NK-92 (cell line): Measurements from ENCODE around the gene CTSW.

Experiments
- DNase-seq: peaks from one replicate; lab custom pipeline; 2025; ENCODE audit not compliant: unreplicated experiment; lab: John Stamatoyannopoulos, UW

CTSW gene

GRCh38 chr11:65867284-65868071, 12.2 kb upstream of the CTSW start:
- DNase-seq = no peak

DNA sequence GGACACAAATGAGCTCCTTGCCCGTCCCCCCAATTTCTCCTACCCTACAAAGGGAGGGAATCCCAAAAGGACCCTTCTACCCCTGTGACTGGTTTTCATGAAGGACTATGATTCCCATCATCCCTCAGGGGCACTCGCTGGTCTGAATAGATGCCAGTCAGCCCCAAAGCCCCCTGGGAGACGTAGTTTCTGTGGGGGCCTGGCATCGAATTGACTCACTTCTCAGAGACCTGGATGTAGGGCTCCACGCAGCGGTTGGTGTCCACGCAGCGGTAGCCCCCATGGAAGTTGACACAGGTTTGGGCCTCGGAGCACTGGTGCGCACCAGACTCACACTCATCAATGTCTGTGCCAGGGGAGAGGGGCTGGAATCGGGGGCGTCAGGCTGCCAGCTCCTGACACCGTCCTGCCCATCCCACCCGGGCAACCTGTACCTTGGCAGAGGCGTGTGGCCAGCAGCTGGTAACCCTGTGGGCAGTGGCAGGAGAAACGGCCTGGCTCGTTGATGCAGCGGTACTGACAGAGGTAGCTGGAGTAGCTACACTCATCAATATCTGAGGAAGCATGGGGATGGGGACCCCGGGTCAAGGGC, 11.5 kb upstream of the CTSW start:
- no peak for DNase-seq

DNA sequence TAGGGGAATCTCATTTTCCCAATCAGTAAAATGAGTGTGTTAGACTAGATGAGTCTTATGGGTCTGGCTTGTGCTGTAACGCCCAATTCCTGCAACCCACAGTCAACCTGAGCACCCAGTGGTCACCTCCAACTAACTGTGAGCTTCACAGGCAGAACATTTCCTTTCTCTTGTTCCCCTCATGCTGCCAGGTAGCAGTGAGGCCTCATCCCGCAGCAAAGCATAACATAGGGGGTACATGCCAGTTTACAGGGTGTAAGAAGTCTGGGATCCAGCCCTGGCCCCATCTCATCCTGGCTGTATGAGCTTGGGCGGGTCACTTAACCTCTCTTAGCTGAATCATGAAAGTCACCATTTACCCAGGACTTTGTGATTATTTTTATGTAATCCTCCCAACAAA, 10.7 kb upstream of the CTSW start:
- no peak for DNase-seq

DNA sequence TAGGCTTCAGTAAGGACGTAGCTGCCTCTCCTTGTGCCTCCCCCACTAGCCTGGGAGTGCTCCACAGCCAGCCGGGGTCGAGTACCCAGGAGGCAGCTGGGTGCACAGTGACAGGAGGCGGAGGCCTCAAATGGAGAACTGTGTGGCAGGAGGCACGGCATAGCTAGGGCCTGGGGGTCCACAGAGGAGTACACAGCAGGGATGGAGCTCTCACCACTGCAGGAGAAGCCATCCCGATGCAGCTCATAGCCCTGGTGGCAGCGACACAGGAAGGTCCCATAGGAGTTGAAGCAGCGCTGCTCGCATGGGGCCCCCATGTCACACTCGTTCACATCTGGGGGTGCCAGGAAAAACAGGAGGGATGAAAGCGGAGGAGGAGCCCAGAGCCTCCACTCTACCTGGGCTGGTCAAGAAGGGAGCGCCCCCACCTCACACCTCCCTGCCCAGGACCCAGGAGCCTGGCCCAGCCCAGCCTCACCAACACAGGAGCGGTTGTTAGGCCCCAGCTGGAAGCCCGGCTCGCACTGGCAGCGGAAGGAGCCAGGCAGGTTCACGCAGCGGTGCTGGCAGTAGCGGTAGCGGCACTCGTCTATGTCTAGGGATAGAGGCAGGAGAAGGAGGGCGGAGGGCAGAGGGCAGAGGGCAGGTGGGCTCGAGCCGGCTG, 9.9 kb upstream of the CTSW start:
- DNase-seq = no peak

DNA sequence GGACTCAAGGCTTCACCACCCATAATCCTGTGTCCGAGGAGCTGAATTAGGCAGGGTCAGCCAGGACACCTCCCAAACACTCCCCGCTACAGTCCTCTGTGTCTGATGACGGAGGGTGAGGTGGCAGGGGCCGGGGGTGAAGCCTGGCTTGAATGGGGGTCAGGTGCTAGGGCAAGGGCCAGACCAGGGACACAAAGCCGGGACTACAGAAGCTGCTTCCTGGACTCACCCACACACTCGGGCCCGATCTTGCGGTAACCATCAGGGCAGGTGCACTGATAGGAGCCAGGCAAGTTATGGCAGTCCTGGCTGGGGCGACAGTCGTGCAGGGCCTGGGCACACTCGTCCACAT, 9.4 kb upstream of the CTSW start:
- no peak for DNase-seq

- no peak for DNase-seq
Measured at GRCh38 chr11:65870706-65871681, 8.6 kb upstream of the CTSW start.

DNA sequence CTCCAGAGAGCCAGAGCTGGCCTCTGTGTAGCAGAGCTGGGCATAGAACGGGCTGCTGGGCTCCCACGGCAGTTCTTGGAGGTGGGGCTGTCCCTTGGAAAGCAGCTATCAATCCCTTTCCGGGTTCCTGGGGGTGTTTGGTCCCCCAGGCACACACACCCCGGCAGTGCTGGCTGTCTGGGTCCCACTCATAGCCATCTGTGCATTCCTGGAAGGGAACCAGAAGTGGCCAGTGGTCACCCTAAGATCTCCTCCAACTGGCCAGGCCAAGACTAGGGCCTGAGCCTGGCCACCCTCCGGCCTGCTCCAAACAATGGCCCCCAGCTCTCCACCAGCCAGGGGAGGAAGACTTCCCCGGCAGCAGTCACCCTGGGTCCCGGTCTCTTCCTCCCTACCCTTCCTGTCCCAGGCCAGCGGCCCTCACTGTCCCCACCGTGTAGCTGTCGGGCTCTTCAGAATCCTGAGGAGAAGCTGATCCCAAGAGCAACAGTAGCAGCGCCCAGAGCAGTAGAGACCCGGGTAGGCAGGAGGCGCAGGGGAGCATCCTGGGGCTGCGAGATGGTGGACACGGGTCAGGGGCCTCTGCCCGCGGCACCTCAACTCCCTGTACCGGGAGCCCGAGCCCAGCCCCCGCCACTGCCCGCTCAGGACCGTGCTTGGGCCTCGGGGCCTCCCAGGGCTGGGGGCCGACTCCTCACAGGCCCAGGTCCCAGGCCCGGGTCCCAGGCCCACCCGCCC, 7.7 kb upstream of the CTSW start:
- no peak for DNase-seq

- DNase-seq = no peak
Measured at GRCh38 chr11:65872586-65873317, 6.9 kb upstream of the CTSW start, which contains the start of gene EFEMP2. TSS of gene EFEMP2 (minus strand) at chr11:65872800. CDS start at chr11:65872354, 446 bp downstream.

GRCh38 chr11:65873318-65874156, 6.1 kb upstream of the CTSW start:
- DNase-seq = peak; percentile 63

DNA sequence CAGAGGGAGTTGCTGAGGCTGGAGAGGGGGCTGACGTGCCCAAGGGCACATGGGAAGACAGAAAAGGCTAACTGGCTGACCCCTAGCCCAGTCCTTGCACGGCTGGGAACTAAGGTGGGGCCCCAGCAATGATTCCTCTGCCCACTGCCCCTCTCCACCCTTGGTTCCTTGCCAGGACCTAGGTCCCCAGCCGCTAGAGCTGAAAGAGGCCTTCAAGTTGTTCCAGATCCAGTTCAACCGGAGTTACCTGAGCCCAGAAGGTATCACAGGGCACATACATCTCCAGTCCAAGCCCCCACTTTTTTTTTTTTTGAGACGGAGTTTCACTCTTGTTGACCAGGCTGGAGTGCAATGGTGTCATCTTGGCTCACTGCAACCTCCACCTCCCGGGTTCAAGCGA, 390 bp downstream of the CTSW start:
- no peak for DNase-seq

GRCh38 chr11:65880844-65881421, 1.3 kb downstream of the CTSW start:
- no peak for DNase-seq

DNA sequence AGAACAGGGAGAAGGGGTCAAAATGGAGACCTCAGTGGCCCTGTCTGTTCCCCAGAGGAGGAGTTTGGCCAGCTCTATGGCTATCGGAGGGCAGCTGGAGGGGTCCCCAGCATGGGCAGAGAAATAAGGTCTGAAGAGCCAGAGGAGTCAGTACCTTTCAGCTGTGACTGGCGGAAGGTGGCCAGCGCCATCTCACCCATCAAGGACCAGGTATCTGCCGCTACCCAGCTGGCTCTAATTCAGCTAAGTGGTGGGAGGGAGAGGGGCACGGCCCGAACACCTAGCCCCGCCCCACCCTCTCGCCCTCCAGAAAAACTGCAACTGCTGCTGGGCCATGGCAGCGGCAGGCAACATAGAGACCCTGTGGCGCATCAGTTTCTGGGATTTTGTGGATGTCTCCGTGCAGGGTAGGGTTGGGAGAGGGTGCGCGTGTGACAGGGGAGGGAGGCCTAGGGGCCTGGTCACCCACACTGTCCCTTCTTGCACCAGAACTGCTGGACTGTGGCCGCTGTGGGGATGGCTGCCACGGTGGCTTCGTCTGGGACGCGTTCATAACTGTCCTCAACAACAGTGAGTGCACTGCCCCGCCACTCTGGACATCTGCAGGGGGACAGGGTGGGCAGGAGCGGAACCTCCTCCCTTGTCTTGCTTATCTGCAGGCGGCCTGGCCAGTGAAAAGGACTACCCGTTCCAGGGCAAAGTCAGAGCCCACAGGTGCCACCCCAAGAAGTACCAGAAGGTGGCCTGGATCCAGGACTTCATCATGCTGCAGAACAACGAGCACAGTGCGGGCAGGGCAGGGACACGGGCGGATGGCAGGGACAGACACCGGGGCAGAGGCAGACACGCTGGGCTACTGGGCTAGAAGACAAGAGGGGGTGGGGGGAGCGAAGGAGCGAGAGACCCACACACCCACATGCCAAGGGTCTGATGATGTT, 2.8 kb downstream of the CTSW start:
- DNase-seq = no peak

DNA sequence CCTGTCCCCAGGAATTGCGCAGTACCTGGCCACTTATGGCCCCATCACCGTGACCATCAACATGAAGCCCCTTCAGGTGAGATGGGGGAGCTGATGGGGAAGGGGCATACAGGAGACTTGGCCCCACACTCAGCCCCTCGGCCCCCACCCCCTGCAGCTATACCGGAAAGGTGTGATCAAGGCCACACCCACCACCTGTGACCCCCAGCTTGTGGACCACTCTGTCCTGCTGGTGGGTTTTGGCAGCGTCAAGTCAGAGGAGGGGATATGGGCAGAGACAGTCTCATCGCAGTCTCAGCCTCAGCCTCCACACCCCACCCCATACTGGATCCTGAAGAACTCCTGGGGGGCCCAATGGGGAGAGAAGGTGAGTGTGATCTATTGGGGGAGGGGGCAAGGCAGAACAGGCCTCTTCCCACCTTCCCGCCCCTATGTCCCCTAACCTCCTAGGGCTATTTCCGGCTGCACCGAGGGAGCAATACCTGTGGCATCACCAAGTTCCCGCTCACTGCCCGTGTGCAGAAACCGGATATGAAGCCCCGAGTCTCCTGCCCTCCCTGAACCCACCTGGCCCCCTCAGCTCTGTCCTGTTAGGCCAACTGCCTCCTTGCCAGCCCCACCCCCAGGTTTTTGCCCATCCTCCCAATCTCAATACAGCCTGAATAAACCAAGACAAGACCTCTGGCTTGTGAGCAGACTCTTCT, 3.6 kb downstream of the CTSW start:
- DNase-seq = no peak

- DNase-seq = no peak
Measured at GRCh38 chr11:65883786-65884715, 4.4 kb downstream of the CTSW start.

- no peak for DNase-seq
Measured at GRCh38 chr11:65884716-65885092, 5.1 kb downstream of the CTSW start.

- DNase-seq = no peak
Measured at GRCh38 chr11:65885231-65885630, 5.6 kb downstream of the CTSW start.
